NCI-H1436 (cell line): ENCODE measurements around the gene SETD4.

Experiments used
- DNase-seq: peaks from one replicate; lab custom pipeline; 2025; lab: John Stamatoyannopoulos, UW

SETD4 gene

DNA sequence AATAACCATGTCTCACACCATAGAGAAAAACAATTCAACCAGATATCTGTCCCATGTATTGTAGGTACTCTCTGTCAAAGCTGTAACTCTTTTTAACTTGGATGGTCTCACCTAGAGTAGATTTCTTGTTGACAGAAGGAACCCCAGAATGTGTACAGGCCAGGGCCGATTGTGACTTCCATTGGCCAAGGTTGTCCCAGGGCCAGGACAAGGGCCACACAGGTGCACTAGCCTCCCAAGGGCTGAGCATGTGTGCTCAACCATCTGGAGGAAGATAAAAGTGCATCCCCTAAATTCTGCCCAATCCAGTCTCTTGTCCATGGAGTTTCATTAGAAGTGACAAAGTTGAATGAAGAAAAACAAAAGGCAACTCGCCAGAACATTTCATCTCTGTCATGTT, 51.8 kb downstream of the SETD4 start:
- DNase-seq, result no peak

DNA sequence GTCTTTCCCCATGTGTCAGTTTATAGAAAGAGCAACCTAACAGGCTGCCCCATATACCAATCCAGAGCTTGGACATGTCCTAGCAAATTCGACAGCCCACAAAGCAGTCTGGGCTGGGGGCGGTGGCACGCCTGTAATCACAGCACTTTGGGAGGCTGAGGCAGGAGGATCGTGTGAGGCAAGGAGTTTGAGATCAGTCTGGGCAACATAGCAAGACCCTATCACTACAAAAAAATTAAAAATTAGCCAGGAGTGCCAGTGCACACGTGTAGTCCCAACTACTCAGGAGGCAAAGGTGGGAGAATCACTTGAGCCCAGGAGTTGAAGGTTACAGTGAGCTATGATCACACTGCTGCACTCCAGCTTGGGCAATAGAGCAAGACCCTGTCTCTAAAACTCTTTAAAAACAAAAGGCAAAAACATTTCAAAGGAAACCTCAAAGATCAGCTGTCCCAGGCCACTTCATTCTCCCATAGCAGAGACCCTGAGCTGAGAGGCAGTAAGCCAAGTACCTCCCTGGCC, 54.4 kb downstream of the SETD4 start:
- no peak for DNase-seq

GRCh38 chr21:36005018-36005417, 55.3 kb downstream of the SETD4 start:
- no peak for DNase-seq

- DNase-seq, result no peak
Measured at GRCh38 chr21:36004441-36004840, 55.9 kb downstream of the SETD4 start.

DNA sequence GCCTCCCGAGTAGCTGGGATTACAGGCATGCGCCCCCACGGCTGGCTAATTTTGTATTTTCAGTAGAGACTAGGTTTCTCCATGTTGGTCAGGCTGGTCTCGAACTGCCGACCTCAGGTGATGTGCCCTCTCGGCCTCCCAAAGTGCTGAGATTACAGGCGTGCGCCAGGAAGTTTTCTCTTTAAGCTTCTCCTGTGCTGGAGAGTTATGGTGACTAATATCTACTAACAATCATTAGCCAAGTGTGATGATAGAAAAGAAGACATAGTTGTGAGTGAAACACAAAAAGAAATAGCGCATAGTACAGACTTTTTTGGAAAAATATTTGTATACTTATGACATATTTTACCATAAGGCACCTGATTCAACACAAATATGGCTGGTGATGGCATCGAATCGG, 56.5 kb downstream of the SETD4 start:
- no peak for DNase-seq

DNA sequence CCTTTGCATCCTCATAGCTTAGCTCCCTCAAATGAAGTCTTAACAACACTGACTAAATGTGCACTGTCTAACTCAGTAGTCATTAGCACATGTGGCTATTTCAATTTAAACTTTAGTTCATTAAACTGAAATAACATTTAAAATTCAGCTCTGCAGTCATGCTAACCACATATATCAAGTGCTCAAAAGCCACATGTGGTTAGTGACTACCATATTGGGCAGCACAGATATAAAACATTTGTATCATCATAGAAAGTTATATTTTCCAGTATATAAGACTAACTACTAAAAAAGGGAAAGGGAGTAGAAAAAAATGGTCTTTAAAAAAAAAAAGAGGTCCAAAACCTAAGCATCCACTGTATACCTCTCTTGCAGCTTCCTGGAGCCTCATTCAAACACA, 64.1 kb downstream of the SETD4 start:
- no peak for DNase-seq

GRCh38 chr21:35995522-35996088, 64.7 kb downstream of the SETD4 start:
- no peak for DNase-seq

DNA sequence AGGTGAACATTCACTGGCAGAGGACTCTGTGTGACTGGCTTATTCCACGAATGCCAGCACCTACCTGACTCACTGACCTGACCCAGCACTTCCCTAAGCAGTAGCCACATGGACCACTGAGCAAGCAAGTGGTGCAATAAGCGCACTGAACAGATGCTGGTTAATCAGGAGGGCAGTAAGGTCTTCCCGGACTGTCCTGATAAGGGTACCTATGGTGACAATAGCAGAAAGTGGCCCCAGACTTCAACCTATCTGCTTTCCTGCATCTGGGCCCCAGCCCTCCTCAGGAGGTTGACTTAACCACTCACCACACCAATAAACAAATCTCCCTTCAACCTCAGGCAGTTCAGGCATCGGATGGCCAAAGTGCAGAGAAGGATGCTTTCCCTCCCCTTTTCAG, 65.7 kb downstream of the SETD4 start:
- DNase-seq, result no peak

- DNase-seq, result no peak
Measured at GRCh38 chr21:35993875-35994490, 66.3 kb downstream of the SETD4 start.

GRCh38 chr21:35991131-35991530, 69.2 kb downstream of the SETD4 start:
- DNase-seq, result no peak

DNA sequence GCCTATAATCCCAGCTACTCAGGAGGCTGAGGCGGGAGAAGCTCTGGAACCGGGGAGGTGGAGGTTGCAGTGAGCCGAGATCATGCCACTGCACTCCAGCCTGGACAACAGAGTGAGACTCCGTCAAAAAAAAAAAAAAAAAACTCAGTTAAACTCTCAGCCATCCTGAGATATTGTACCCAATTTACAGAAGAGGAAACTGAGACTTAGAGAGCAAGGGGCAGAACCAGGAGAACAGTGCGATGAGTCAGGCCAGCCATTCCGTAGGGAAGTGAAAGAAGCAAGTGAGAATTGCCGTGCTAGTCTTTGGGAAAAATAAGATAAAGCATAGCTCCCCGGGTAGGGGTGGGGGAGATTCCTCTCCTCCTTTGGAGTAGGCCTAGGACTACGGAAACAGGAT, 69.7 kb downstream of the SETD4 start:
- DNase-seq, result no peak

DNA sequence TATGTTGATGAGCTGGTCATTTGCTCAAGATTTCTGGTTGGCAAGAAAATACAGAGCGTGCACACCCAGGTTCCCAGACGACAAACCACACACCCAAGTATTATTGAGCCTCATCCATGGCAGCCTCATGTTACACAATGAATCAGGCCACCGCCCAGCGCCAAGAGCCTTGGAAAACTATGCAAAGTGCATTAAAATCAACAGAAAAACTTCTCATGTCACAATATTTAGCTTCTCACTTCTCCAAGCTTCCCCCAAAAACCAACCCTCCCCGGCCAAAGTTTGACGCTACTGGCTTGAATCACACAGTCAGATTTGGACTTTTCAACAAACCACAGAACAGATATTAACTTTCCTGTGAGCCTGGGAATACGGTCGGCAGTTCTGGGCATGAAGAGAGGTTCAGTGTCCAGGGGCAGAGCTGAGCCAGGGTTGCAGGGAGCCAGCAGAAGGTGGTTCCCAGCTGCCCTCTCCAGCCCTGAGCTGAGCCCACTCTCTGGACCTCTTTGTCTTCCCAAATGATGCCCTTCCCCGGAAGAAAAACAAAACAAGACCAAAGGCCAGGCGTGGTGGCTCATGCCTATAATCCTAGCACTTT, 71.1 kb downstream of the SETD4 start:
- DNase-seq, result no peak

DNA sequence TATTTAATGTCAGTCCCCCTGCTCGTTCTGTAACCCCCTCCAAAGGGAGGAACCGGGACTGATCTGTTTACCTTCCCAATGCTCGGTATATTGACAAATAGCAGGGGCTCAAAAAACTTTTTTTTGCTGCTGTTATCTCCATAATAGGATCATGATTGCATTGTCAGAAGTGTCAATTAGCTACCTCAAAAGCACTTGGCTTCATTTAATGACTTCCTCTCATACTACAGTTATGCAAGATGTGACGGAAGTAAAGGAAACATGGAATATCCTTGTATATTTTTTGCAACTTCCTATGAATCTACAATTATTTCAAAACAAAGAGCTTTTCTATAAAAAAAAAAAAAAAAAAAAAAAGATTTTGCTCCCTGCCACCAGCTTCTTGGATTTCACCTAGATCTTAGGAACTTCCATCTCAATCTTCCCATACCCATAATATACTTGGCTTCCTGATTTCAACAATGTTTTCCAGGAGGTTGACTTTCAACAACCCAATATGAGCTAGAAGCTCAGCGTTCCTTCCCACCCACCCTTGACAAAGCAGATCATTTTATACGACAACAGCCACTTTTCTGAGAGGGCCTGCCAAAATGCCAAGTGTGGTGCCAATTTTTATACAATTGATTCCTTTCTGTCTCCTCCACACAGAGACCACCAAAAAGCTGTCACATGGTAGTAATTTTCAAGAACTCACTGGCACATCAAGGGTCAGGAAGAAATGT, 71.7 kb downstream of the SETD4 start:
- DNase-seq, result no peak

DNA sequence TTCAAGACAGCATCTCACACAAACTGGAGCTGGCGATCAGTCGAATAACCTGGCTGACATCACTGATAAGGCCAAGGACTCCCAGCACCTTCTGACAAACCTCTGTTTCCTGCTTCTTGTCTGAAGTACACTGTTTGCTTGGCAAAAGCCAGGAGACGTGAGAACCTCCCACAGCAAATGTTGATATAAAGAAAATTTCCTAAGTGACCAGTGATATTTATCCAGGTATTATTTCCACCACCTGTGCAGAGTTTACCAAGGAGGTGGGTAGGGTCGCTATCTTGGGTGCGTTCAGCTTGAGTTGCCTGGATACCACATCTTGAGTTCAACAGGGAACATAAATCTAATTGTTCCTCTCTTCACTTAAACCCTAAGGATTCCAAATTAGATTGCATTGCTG, 72.9 kb downstream of the SETD4 start:
- no peak for DNase-seq

DNA sequence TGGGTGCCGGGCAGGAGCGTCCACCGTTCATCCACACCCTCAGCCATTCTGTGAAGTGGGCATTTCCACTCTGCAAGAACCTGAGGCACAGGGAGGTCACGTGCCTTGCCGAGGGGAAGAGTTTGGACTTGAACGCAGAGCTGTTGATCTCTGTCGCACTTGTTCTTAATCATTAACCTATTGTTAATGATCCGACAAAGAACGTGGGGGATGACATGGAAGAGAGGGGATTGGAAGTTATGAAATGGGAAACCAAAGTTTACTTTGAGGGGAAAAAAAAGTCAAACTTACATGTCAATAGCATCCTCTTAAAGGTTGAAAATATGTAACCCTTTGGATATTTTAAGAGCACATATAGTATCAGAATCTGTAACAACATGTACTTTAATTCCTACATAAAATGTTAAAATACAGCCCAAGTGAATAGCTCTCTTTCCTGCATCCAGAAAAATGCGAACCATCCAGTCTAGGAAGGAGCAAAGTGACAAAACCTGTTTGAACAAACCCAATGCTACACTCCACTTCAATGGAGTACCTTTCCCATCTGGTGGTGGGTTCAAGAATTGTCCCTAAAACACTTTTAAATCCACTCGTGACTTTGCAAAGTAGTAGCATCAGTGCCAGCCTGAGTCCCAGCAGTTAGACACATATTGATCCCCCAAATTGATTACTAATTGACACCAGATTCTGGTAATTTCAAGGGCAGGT, 75.5 kb downstream of the SETD4 start:
- DNase-seq, result no peak
